ENCODE results near the gene TALDO1. TPM values are rescaled to one million over a fixed set of nuclear protein-coding genes. Genes with fewer than 3 reads are reported as not detected.

TALDO1 gene
- total and polyA plus RNA-seq, 10 of the 15 experiments (the other 5 are each of a cell fraction or from before 2014, with no cell fraction given) = 121 to 302 (median 182) TPM

GRCh38 chr11:719214-720016 is 27.8 kb upstream of the TALDO1 start (continued):
- TF ChIP-seq PKNOX1 (IDR thresholded peaks at IDR 0.05) (no peak), GATAD2B (conservative IDR thresholded peaks at IDR 0.05; ENCODE audit: low read depth) (no peak), BMI1 (IDR thresholded peaks at IDR 0.05; ENCODE audit: borderline replicate concordance) (no peak), CUX1 (IDR thresholded peaks at IDR 0.05; ENCODE audit: insufficient replicate concordance, low read depth, low read length) (no peak), MEF2A (IDR thresholded peaks at IDR 0.05; ENCODE audit: insufficient read depth, low read depth, low read length) (no peak)

Data from GM12878 (cell line).